BE2C (cell line): ENCODE results near the gene GNAI3.
"Not testable (repeated sequence)": the region's sequence is repeated elsewhere in the genome, so short reads cannot be mapped to it uniquely, and the experiment has no call there.

Source experiments
- DNase-seq: peaks from one replicate; pipeline ENCODE4 v3.0.0-alpha.2; 2020
- H3K27me3 ChIP-seq: fragments of 250-450 bp; sonication (Bioruptor Pico); 2 replicates; pipeline ENCODE4 v1.5.1; 2020; ENCODE audit warnings: mild to moderate bottlenecking
- H3K36me3 ChIP-seq: fragments of 250-450 bp; sonication (Bioruptor Pico); 2 replicates; pipeline ENCODE4 v1.5.1; 2020; ENCODE audit warnings: mild to moderate bottlenecking
- H3K4me1 ChIP-seq: fragments of 250-450 bp; sonication (Bioruptor Pico); 2 replicates; pipeline ENCODE4 v1.5.1; 2020
- H3K4me3 ChIP-seq: 2 replicates; pipeline ENCODE4 v1.5.1; 2011; ENCODE audit warnings: low read depth, low read length
- H3K9me3 ChIP-seq: fragments of 250-450 bp; sonication (Bioruptor Pico); 2 replicates; pipeline ENCODE4 v1.5.1; 2020
- CTCF ChIP-seq: IDR thresholded peaks from 2 replicates; pipeline ENCODE4 v1.5.1; 2012; ENCODE audit warnings: mild to moderate bottlenecking, low read depth, low read length

GNAI3 gene

GRCh38 chr1:109659997-109660690, 111.7 kb downstream of the GNAI3 start:
- H3K36me3 ChIP-seq = no peaks in the 10 kb centered on the region
- no peak for DNase-seq
- H3K9me3 ChIP-seq = no peaks in the 10 kb centered on the region
- H3K27me3 ChIP-seq = no peaks in the 10 kb centered on the region
- no peak overlapping the region for H3K4me3 ChIP-seq
- TF ChIP-seq CTCF = no peak
- peaks cover 5% of the 10 kb centered on the region; the same call in 1 of the 2 replicates for H3K4me1 ChIP-seq

- not testable (repeated sequence) for DNase-seq, H3K4me1 ChIP-seq
Measured at GRCh38 chr1:109660691-109661026, 112.2 kb downstream of the GNAI3 start.

GRCh38 chr1:109661391-109661790, 113.0 kb downstream of the GNAI3 start:
- DNase-seq = no peak
- Histone ChIP-seq H3K27me3 (no peaks in the 10 kb centered on the region), H3K36me3 (no peaks in the 10 kb centered on the region), H3K4me1 (peaks cover 5% of the 10 kb centered on the region; the same call in 1 of the 2 replicates), H3K9me3 (no peaks in the 10 kb centered on the region), H3K4me3 (no peak overlapping the region)
- TF ChIP-seq CTCF = no peak

More at GRCh38 chr1:109660691-109661026, 112.2 kb downstream of the GNAI3 start:
- H3K9me3 ChIP-seq, H3K27me3 ChIP-seq, H3K4me3 ChIP-seq, H3K36me3 ChIP-seq: not testable (repeated sequence)

- peaks cover 8% of the 10 kb centered on the region; the same call in 1 of the 2 replicates for H3K4me1 ChIP-seq
- DNase-seq = no peak
- no peaks in the 10 kb centered on the region for H3K27me3 ChIP-seq
- no peak for TF ChIP-seq CTCF
- no peak overlapping the region for H3K4me3 ChIP-seq
- no peaks in the 10 kb centered on the region for H3K36me3 ChIP-seq
- H3K9me3 ChIP-seq = no peaks in the 10 kb centered on the region
Measured at GRCh38 chr1:109664671-109665070, 116.3 kb downstream of the GNAI3 start.

- TF ChIP-seq CTCF = no peak
- peak; percentile 97 for DNase-seq
- Histone ChIP-seq H3K36me3 (no peaks in the 10 kb centered on the region), H3K9me3 (no peaks in the 10 kb centered on the region), H3K27me3 (no peaks in the 10 kb centered on the region), H3K4me3 (peak within 1 kb of the TSS; percentile 48), H3K4me1 (peaks cover 3% of the 10 kb centered on the region; the same call in 1 of the 2 replicates)
Measured at GRCh38 chr1:109667452-109668122, 119.2 kb downstream of the GNAI3 start, which contains the start of gene GSTM2. TSS of gene GSTM2 (plus strand) at chr1:109668057. CDS start at chr1:109668116, 59 bp downstream.
